GM18505 (cell line): Measurements from ENCODE around the gene DPM2.

Experiments
- ATAC-seq: cut with Tn5 transposase; IDR thresholded peaks from one replicate; pipeline ENCODE4 v1.9.1; 2021; ENCODE audit not compliant: unreplicated experiment
- POLR2A ChIP-seq: IDR thresholded peaks from 4 replicates; pipeline ENCODE4 v1.6.1; 2011; ENCODE audit warnings: borderline replicate concordance; ENCODE audit not compliant: insufficient read depth, insufficient read length; ENCODE audit errors: extremely low read depth

The DPM2 gene

DNA sequence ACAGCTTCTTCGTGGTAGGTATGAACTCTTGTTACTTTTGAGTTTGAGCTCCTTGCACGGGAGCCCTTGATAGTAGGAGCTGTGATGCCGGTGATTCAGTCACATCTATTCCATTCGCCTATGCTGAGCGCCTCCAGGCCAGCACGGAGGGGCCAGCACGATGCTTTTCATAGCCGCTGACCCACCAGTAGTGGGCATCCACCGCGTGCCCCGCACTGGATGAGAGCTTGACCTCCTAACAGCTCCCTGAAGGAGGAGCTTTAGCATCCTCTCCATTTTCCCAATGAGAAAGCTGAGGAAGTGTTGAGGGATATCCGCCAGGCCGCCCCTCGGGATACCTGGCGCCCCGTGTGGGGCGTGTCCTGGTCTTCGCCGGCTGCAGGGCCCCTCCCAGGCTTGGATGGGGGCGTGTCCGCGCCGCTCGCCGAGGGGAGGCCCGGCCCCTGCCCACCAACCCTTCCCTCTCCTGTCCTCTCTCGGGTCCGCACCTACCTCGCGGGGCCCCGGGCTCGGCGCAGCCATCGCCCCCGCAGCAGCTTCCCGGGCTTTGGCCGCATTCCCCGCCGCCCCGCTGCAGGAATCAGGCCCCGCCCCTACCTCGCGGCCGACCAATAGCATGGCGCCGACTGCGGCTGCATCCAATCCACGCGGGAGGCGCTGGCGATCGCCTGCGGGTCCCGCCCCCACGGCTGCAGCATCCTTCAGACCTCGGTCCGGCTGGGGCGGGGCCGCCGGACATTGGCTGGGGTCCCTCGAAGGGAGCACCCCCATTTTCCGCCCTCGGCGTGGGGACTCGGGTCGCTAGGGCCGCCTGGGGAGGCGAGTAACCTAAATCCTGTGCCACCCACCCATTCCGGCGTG is 7.2 kb downstream of the DPM2 start, which contains the start of gene PIP5KL1:
Gene PIP5KL1 (minus strand): TSS at position 547 of the 861 bp plus-strand sequence. CDS start 25 bp downstream, at position 522.
- ATAC-seq: peak; percentile 65
- TF ChIP-seq POLR2A: no peak

DNA sequence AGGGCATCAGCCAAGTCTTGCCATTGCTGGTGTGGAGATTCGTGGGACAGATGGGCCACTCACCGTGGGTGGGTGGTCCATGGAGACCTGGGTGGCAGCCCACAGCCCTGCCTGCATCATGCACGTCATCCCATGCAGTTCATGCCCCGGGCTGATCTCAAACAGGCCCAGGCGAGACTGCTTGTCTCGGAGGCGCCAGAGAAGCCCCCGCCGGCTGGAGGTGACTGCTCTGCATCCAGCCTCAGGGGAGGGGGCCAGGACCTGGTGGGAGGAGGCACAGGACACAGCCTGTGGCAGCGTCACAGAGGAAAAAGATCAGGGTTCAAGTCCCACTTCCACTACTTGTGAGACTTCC is 8.1 kb downstream of the DPM2 start:
- ATAC-seq: no peak
- no peak for TF ChIP-seq POLR2A

DNA sequence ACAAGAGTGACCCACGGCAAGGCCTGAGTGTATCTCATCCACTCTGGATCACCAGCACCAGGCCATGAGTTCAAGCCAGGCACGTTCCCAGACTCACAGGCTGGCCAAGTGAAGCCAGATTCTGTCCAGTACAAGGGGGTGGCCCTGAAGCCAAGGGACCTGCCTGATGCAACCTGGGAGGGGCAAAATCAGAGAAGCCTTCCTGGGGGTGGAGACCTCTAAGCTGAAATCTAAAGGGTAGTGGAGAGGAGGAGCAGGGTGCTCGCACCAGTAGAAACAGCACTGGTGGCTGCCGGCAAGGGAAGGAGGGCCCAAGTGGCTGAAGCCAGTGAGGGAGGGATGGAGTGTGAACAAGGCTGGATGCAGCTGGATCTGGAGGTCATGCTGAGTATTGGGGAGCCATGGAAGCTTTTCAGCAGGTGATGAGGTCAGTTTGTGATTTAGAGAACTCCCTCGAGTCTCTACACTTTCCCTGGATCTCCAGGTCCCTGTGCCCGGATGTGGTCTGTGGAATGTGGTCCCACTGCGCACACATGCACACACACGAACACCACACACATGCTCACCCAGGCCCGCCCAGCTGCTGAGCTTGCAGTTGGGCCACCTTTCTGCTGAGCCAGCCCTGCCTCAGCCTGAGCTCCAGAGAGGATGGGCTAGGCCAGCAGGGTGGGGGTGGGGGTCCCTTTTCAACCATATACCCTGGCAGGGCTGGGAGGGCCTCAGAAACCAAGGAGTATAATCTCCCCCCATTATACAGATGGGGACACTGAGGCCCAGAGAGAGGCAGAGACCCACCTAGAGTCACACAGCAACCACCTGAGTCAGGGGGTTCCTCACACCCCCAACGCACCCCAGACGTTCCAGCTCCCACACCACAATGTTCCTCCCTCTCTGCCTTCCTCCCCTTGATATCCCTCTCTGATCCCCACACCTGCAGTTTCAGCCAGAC is 8.7 kb downstream of the DPM2 start:
- no peak for ATAC-seq
- TF ChIP-seq POLR2A: no peak

DNA sequence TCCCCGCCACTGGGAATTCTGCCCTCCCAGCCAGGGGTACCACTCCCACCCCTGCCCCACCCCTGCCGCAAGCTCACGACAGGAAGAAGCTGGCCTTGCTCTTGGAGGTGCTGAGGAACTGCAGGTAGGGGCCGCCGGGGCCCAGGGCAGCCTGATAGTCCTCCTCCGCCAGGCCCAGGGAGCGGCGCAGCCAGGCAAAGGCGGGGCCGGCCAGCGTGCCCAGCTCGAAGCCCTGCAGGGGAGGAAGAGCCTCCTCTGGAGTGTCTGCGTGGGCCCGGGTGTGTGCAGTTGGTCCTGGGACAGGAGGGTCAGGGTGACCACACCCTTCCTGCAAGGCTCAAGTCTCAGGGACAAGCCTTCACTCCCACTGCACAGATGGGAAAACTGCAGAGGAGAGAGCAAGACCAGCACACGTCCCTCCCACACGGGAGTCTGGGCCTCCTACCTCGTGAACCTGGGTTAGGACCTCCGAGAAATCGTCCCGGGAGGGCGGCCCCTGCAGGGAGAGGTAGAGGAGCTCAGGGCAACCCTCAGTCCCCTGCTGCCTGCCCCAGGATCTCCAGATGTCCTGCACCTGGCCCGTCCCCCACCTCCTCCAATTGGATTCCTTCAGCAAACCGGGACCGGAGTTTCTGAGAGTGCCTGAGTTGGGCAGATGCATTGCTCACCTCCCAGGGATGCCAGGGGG is 9.5 kb downstream of the DPM2 start:
- ATAC-seq: no peak
- TF ChIP-seq POLR2A: no peak

DNA sequence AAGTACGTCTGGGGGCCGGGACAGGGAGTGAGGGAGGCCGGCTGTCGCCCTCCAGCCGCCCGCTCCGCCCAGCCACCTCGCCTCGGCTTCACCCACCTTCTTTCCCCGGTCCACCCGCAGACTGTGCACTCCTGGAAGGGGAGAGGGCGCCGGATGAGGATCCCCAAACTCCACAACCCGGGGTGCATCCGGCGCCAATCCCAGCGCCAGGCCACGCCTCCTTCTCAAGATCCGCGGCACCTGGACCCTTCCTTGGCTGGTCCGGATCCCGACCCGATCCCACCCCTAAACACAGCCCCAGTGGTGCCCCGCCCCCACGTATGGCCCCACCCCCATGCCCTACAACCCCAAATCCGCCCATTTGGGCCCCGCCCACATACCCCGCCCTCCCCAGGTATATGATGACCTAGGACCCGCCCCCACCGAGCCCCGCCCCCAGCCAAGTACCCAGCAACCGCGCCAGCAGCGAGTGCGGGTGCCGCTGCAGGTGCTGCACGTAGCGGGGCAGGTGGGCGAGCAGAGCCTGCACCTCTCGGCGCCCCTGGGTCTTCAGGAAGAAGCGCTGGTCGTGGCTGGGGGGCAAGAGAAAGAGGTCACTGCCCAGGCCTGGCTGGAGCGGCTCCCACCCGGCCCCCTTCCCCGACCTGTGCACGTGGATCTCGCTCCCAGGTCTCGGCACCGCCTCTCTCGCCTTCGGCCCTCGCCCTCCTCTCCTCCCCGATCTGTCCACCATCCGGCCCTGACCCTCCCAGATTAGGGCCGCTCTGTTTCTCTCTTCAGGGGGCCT is 10.3 kb downstream of the DPM2 start:
- no peak for TF ChIP-seq POLR2A
- ATAC-seq: no peak

DNA sequence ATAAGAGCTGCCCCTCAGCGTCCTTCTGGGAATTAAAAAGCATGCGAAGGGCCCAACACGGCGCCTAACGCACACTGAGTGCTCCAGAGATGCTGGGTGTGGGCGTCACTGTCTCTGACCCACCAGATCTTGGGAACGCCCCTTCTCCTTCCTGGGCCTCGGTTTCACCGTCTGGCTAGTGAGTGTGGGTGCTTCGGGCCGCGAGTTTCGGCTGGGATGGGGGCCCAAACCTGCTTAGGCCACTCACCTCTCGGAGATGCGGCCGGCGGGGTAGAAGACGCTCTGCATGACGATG is 10.8 kb downstream of the DPM2 start:
- ATAC-seq: no peak
- TF ChIP-seq POLR2A: no peak

DNA sequence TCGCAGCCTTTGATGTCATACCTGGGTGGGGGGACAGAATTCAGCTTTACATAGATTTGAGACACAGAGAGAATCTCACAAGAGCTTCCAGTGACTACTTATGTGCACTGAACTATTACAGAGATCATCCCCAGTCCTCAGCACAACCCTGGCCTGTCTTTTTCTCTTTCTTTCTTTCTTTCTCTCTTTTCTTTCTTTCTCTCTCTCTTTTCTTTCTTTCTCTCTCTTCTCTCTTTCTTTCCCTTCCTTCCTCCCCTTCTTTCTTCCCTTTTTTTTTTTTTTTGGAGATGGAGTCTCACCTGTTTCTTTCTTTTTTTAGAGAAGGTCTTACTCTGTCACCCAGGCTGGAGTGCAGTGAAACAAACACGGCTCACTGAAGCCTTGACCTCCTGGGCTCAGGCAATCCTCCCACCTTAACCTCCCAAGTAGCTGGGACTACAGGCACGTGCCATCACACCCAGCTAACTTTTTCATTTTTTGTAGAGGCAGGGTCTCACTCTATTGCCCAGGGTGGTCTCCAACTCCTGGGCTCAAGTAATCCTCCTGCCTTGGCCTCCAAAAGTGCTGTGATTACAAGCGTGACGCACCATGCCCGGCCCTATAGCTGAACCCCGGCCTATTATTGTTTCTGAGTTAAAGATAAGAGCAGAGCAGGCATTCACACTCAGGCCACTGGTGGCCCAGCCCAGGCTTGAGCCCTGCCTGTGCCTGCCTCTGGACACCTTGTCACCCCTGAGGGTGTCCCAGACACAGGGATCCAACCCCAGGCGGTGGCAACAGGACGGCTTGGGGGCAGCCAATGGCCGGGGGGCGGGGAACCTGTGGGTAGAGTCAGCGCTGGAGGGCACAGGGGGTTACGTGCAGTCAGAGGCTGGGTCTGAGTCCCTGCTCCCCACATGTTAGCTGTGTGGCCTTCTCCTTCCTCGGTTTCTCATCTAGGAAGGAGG is 11.4 kb downstream of the DPM2 start:
- TF ChIP-seq POLR2A: no peak
- no peak for ATAC-seq

DNA sequence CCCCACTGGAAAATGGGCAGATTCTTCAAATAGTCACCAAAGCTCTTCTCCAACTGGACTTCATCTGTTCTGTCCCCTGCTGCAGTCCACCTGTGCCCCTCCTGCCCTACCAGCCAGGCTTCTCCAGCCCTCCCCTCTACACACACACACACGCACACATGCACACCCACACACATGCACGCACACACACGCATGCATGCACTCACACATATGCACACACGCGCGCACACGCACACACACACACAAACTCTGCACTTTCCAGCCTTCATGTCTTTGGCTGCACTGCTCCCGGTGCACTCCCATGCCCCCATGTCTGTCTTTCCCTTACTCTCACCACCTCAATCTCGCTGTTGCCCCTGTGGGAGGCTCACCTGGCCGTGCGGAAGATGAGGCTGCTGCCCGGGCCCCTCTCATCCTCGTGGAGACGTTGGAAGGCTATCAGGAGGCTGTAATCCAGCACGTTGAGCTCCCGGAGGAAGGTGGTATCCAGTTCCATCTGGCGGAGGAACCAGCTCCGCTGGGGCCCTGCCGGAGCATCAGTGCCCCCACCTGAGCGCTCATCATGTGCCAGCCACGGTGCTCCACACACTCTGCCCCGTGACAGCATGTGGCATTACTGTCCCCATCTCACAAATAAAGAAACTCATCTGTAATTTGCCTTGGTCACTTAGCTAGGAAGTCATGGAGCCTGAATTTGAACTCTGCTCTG is 12.8 kb downstream of the DPM2 start:
- ATAC-seq: no peak
- TF ChIP-seq POLR2A: no peak

DNA sequence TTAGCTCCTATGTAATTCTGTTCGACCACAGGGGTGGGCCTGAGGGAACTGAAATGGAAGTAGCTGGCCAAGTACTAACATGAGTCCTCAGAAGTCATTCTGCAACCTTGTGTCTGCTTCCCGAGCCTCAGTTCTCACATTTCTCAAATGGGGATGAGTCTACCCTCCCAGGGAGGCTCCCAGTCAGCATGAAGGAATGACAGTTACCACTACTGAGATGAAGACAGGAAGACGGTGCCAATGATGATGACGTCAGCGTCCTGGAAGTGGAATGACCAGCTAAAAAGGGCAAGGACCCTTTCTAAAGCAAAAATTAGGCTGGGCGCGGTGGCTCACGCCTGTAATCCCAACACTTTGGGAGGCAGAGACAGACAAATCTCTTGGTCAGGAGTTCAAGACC is 13.9 kb downstream of the DPM2 start:
- no peak for TF ChIP-seq POLR2A
- no peak for ATAC-seq

DNA sequence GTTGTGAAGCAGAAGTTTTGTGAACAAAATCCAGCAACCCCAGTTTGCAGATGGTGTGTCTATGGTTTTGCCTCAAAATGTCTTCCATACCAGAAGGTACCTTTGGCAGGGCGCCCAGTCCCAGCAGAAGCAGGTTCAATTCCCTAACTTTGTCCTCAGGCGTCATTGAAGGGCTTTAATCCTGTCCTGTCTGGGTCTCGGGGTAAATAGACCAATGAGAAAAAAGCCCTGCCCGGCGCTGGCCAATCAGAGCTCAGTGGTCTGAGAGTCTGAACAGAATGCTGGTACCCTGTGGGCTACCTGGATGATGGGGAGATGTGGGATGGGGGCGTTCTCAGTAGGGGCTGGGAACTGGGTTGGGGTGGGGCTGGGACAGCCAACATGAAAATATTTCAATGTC is 14.6 kb downstream of the DPM2 start:
- ATAC-seq: no peak
- TF ChIP-seq POLR2A: no peak

DNA sequence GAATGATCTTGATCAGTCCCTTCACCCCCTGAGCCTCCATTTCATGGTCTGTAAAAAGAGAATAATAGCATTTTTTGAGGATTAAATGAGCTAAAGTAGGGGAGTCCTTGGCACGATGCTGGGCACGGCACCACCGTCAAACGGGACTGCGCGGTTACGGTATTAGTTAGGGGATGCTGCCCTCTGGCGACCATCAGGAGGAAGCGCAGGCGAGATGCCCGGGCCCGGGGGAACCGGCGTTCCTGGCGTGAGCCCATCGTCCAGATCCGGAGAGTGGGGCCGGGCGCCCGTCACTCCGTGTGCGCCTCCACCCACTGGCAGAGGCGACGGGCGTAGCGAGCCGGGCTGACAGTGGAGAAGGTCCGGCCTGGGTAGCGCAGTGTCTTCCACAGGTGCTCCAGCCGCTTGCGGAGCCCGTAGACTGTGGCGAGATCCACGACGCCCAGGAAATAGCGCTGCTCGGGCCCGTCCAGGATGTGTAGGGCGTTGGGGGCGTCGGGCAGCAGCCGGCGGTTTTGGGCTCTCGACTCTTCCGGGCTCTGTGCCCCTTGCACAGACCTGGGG is 16.0 kb downstream of the DPM2 start:
- no peak for ATAC-seq
- no peak for TF ChIP-seq POLR2A
